Measurements from ENCODE around the gene TPST2.

DNA sequence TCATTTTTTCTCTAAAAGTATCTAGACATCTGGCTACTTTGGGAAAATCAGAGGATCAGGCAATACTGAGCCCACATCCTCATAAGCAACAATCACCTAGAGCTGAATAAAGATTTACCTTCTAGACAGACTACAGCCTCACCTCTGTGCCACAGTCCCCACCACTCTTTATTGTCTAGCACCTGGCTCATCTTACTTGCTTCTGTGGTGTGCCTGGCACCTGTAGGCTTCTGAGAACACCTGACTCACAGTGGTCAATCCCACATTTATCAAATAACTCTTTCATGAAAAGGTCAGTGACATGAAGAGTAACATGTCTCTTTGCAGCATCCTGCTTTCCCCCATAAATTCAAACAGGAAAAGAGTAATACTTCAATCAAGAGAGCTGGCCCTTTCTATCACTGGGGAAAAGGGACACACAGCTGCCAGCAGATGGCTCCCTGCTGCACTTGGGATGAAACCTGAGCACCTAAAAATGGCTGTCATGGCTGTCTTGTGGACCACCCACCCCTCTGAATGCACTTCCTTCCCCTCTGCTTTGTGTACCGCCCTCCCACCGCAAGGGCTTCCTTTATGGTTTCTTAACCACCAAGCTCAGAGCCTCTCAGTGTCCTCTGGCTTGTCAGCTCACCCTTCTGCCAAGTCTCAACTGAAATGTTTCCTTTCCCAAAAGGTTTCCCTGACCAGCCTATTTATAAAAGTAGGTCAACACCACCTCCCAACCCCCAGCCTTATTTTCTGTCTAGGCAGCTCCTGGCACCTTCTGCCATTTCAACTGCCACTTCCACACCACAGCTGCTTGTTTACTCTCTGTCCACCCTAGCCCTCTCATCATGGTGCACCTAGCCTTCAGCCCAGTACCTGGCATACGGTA lies 87.0 kb downstream of the TPST2 start:
- TF ChIP-seq, protein P1, sequence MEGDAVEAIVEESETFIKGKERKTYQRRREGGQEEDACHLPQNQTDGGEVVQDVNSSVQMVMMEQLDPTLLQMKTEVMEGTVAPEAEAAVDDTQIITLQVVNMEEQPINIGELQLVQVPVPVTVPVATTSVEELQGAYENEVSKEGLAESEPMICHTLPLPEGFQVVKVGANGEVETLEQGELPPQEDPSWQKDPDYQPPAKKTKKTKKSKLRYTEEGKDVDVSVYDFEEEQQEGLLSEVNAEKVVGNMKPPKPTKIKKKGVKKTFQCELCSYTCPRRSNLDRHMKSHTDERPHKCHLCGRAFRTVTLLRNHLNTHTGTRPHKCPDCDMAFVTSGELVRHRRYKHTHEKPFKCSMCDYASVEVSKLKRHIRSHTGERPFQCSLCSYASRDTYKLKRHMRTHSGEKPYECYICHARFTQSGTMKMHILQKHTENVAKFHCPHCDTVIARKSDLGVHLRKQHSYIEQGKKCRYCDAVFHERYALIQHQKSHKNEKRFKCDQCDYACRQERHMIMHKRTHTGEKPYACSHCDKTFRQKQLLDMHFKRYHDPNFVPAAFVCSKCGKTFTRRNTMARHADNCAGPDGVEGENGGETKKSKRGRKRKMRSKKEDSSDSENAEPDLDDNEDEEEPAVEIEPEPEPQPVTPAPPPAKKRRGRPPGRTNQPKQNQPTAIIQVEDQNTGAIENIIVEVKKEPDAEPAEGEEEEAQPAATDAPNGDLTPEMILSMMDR (IDR thresholded peaks at IDR 0.05; ENCODE audit: low read depth, low read length, poor library complexity, severe bottlenecking) = peak; percentile 88
- no peak for TF ChIP-seq EZH2phosphoT487 (IDR thresholded peaks at IDR 0.05; ENCODE audit: borderline replicate concordance, low read length)
